ENCODE measurements around the gene GPR15. TPM values are rescaled to one million over a fixed set of nuclear protein-coding genes. Genes with fewer than 3 reads are reported as not detected.

Gene GPR15
- total and polyA plus RNA-seq, 2 donors (not counting 3 experiments of a cell fraction or from before 2014, with no cell fraction given), result not detected

GRCh38 chr3:98560911-98561310, 29.1 kb downstream of the GPR15 start:
- dilution Hi-C loops (cut with MboI; ENCODE audit: extremely low pct_ligation_motif_present, low sequenced_read_pairs), result no loop called here
- H3K4me1 ChIP-seq (ENCODE audit: control insufficient read depth, extremely low read depth, insufficient read depth, low read length), result no peaks in the 10 kb centered on the region
- no peaks in the 10 kb centered on the region for H3K9me3 ChIP-seq (replicated peaks; ENCODE audit: control insufficient read depth, insufficient read depth, low read length)
- DNase-seq (ENCODE audit: low read depth, low spot score), result no peak
- no peak overlapping the region for H3K27ac ChIP-seq (ENCODE audit: insufficient read depth, low read depth, low read length)
- H3K27me3 ChIP-seq (ENCODE audit: control insufficient read depth in 2 of 2, insufficient read depth in 2 of 2, low read length in 2 of 2), result peaks cover 13 to 26% of the 10 kb centered on the region in 2 experiments
- no peaks in the 10 kb centered on the region for H3K79me2 ChIP-seq (ENCODE audit: control insufficient read depth, insufficient read depth, low read length)
- no peaks in the 10 kb centered on the region for H3K9me1 ChIP-seq (replicated peaks; ENCODE audit: control insufficient read depth, extremely low read depth, insufficient read depth, low read length)
- H3K4me2 ChIP-seq (ENCODE audit: insufficient read depth, low read length), result no peak overlapping the region
- no peaks in the 10 kb centered on the region for H4K20me1 ChIP-seq (replicated peaks; ENCODE audit: control insufficient read depth, extremely low read depth, insufficient read depth, low read length)
- POLR2A ChIA-PET, result no interaction called here
- TF ChIP-seq MAX (IDR thresholded peaks at IDR 0.05; ENCODE audit: insufficient read depth, insufficient read length), result no peak
- TF ChIP-seq FOS (IDR thresholded peaks at IDR 0.05; ENCODE audit: borderline replicate concordance, insufficient read depth, low read length), result no peak
- TF ChIP-seq MYC (IDR thresholded peaks at IDR 0.05; ENCODE audit: low read depth, low read length), result no peak
- no peak for TF ChIP-seq POLR2A (IDR thresholded peaks at IDR 0.05; ENCODE audit: low read depth, low read length)
- TF ChIP-seq CTCF (IDR thresholded peaks at IDR 0.05; ENCODE audit: extremely low read depth in 1 of 2, insufficient read depth in 1 of 2, low read depth in 1 of 2, low read length in 2 of 2), result no peak
- TF ChIP-seq EZH2 (IDR thresholded peaks at IDR 0.05; ENCODE audit: borderline replicate concordance, low read depth, low read length, severe bottlenecking), result no peak
- TF ChIP-seq GATA2 (IDR thresholded peaks at IDR 0.05; ENCODE audit: insufficient read depth, insufficient read length, low read depth, low read length), result no peak
- CTCF ChIA-PET, result no interaction called here
- H3K9ac ChIP-seq (replicated peaks; ENCODE audit: extremely low read depth, insufficient read depth, low read length), result no peak overlapping the region
- intact Hi-C loops (cut with micrococcal nuclease), result no loop called here
- no peak for FAIRE-seq
- no peak overlapping the region for H2AFZ ChIP-seq (ENCODE audit: low read depth, low read length)
- BruUV-seq (replicated peaks), result no TSS peak
- no peaks in the 10 kb centered on the region for H3K36me3 ChIP-seq (ENCODE audit: control insufficient read depth in 2 of 2, extremely low read depth in 1 of 2, insufficient read depth in 2 of 2, low read length in 2 of 2)
- no peak overlapping the region for H3K4me3 ChIP-seq (replicated peaks in 1 of 3; ENCODE audit: insufficient read depth in 1 of 3, low read depth in 1 of 3, low read length in 3 of 3)
